Pons (tissue), 1 donor: ENCODE measurements around the gene ZNF212.

Source experiments
- DNase-seq: peaks from one replicate; pipeline ENCODE4 v3.0.0-alpha.2; 2016; ENCODE audit warnings: low spot score

The ZNF212 gene

GRCh38 chr7:149239345-149240143 lies at the start of gene ZNF212:
ZNF212 (plus strand) TSS chr7:149239651; CDS start chr7:149239779, 128 bp downstream.
- DNase-seq = peak; percentile 88

- DNase-seq = no peak
Measured at GRCh38 chr7:149191851-149192250, 47.6 kb upstream of the ZNF212 start.

GRCh38 chr7:149194799-149195179 lies 44.7 kb upstream of the ZNF212 start:
- DNase-seq = no peak

GRCh38 chr7:149195180-149196150 lies 44.0 kb upstream of the ZNF212 start, which contains the start of gene ZNF282:
ZNF282 (plus strand) TSS chr7:149195546; CDS start chr7:149195590, 44 bp downstream.
- DNase-seq = peak; percentile 88

- DNase-seq = no peak
Measured at GRCh38 chr7:149196151-149196704, 43.2 kb upstream of the ZNF212 start.

- no peak for DNase-seq
Measured at GRCh38 chr7:149196705-149197171, 42.7 kb upstream of the ZNF212 start.

DNA sequence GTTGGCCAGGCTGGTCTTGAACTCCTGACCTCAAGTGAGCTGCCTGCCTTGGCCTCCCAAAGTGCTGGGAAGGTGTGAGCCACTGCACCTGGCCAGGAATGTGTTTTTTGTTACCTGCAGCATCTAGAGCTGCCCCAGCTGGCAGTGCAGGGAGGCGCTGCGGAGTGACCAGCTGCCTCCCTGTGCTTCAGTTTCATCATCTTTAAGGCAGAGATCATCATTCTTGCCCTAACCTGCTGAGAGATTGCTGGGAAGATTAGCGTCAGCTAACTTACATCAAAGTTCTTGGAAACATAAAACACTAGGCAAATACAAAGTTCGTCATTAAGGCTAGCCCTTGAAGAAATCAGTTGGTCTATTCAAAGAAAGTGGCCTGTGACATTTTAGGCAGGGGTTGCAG lies 41.8 kb upstream of the ZNF212 start:
- DNase-seq = no peak

DNA sequence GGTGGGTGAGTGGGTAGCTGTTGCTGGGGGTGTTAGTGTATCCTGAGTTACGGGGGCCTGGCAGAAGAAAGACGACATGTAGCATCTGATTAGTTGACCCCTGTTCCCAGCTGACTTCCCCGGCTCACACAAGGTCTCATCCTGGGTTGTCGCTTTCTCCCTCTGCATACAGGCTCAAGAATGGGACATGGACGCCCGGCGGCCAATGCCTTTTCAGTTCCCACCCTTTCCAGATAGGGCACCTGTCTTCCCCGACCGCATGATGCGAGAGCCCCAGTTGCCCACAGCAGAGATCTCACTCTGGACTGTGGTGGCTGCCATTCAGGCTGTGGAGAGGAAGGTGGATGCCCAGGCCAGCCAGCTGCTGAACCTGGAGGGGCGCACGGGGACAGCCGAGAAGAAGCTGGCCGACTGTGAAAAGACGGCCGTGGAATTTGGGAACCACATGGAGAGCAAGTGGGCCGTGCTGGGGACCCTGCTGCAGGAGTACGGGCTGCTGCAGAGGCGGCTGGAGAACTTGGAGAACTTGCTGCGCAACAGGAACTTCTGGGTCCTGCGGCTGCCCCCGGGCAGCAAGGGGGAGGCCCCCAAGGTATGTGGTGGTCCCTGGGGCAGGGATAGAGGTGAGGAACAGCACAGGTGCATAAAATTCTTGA lies 41.2 kb upstream of the ZNF212 start:
- DNase-seq = no peak

GRCh38 chr7:149199234-149199995 lies 40.0 kb upstream of the ZNF212 start:
- no peak for DNase-seq

- no peak for DNase-seq
Measured at GRCh38 chr7:149202831-149203231, 36.6 kb upstream of the ZNF212 start.

- no peak for DNase-seq
Measured at GRCh38 chr7:149205690-149206381, 33.6 kb upstream of the ZNF212 start.

DNA sequence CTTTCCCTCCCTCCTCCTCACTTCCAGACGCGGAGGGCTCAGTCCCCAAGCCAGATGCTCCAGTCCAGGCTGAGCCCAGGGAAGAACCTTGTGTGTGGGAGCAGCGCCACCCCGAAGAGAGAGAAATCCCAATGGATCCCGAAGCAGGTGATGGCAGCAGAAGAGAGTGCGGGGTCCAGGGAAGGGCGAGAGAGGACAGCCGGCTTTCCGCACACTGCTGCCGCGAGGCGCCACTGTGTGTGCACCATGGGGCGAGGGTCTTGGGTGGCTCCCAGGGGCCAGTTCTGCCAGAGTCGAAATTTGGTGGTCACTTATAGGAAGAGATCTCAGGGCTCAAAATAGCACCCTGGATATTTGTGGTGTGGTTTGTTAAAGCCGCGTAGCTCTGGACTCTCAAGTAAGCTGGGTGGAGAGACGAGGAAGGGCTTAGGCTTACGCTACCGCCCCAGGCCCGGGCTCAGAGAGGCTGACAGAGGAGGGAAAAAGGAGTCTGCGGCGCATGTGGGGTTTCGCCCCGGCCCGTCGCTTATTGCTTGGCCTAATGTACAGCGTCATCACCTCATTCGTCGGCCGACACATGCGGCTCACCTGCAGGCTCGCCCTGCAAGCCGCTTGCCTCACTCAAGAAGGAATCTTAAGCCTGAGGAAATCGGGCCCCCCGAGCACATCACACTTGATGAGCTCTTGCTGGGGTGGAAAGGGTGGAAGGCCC lies 32.0 kb upstream of the ZNF212 start:
- no peak for DNase-seq

DNA sequence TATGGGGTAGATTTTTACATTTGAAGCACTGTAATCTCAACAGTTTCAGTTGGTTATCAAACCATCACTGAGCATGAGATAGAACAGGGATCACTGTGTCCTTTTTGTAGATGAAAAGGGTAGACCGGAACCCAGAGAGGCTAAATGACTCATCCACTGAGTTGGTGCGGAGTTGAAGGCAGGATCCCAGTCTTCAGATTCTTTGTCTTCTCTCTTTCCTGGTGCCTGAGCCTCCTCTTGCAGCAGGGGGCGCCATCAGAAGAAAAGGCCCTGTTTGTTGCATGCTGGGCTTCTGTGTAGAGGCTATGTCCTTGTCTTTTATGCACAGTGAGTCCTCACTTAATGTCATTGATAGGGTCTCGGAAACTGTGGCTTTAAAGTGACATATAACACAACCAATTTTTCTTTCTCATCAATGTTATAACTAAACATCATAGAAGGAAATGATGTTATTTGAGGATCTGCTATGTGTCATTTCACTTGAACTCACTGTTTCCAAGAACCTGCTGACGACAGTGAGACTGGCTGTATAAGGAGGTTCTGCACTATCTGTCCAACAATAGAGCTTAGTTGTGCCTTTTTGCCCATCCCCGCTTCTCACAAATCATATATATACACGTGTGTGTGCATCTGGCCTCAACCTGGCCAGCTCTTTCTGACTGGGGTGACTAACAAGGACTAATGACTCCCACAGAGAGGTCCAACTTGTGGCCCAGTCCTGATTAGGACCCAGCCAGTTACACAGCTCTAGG lies 29.8 kb upstream of the ZNF212 start:
- peak; percentile 37 for DNase-seq

DNA sequence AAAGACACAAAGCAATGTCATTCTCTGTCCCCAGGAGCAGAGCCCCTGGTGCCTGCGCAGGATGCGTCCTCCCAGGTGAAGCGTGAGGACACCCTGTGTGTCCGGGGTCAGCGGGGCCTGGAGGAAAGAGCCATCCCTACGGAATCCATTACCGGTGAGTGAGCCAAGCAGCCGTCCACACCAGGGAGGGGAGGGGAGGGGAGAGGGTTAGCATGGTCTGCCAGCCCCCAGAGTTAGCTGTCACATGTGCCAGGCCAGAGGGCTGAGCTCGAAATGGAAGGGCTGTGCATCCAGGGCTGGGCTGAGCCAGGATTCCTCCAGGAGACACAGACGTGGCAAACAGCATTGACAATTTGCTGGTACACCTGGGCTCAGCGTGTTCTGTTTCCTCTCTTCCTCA lies 28.9 kb upstream of the ZNF212 start:
- no peak for DNase-seq

DNA sequence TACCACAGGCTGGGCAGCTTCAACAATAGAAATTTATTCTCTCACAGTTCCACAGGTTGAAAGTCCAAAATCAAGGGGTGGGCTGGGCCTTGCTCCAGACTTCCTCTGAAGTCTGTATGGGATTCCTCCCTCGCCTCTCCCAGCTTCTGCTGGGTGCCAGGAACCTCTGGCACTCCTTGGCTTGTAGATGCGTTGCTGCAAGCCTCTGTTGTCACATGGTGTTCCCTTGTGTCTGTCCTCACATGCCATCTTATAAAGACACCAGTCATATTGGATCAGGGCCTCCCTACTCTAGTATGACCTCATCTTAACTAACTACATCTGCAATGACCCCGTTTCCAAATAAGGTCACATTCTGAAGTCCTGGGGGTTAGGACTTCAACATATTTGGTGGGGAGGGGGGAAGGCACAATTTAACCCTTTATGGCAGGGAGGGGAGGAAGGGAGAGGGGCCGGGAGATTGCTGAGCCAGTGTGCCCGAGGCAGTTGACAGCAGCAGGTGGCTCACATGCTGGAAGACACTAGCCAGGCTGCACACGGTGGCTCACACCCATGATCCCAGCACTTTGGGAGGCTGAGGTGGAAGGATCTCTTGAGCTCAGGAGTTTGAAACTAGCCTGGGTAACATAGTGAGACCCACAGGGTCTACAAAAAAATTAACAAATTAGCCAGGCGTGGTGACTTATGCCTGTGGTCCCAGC lies 25.3 kb upstream of the ZNF212 start:
- peak; percentile 18 for DNase-seq

- DNase-seq = no peak
Measured at GRCh38 chr7:149216402-149216801, 23.0 kb upstream of the ZNF212 start.

DNA sequence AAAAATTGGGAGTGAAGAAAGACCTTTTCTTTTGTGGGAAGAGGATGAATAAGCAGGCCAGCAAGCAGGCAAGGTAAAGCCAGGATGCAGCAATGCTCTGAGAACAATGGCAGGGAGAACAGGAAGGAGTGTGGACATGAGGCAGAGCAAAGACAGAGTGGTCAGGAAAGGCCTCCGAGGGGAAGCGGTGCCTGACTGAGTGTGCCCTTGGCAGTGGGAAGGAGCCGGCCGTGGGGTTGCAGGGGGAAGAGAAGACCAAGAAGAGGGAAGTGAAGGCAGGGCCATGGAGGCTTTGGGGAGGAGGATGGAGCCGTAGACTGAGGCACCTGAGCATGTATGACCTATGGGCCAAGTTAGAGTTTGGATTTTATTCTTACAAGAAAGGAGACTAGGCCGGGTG lies 21.9 kb upstream of the ZNF212 start:
- DNase-seq = no peak
